PC-9 (cell line): Measurements from ENCODE around the gene IL13.

Source experiments
- CTCF ChIP-seq: fragments of 200-600 bp; sonication (generic); conservative IDR thresholded peaks from 2 replicates; pipeline ENCODE4 v1.6.1; 2017; ENCODE audit warnings: mixed run types, antibody characterized with exemption, mild to moderate bottlenecking, moderate library complexity
- EZH2 ChIP-seq: fragments of 200-600 bp; sonication (generic); IDR thresholded peaks from 2 replicates; pipeline ENCODE4 v1.8.0; 2017; ENCODE audit warnings: antibody characterized with exemption, low read depth

- no peak for TF ChIP-seq CTCF
- no peak for TF ChIP-seq EZH2
These were observed 1.9 kb upstream of the IL13 start for GRCh38 chr5:132655821-132656773.
